K562 (cell line): ENCODE measurements around the gene BAK1. TPM values are rescaled to one million over a fixed set of nuclear protein-coding genes. Genes with fewer than 3 reads are reported as not detected.

Experiments
- ATAC-seq: fragments of 200-7000 bp; cut with Tn5 transposase; 3 replicates; pipeline ENCODE4 v1.9.1; 2020; ENCODE audit warnings: moderate library complexity
- BruUV-seq: library from RNA; stranded (reverse); fragments of 400-500 nt; replicated peaks from 2 replicates; lab custom pipeline; 2021; lab: Mats Ljungman, UMichigan
- CTCF ChIA-PET: fragments of 300-600 bp; formaldehyde crosslinking; extraction: SDS; loops from one replicate; lab custom pipeline; 2021; ENCODE audit warnings: low intra/inter-chr PET ratio; lab: Yijun Ruan, JAX
- POLR2A ChIA-PET: fragments of 300-600, 350-650 bp; sonication (Branson Sonifier 250); formaldehyde crosslinking; extraction: SDS; loops from one replicate; lab custom pipeline; 2021; ENCODE audit warnings: antibody characterized with exemption, inconsistent platforms; lab: Yijun Ruan, JAX
- DNase-seq, 4 experiments: peaks; one replicate each; pipeline versions ENCODE4 v3.0.0 to v3.0.0-alpha.2; 2011 to 2018; ENCODE audit warnings: low spot score in 3 of 4, mixed read lengths in 3 of 4; ENCODE audit errors: extremely low read depth in 1 of 4
- FAIRE-seq: peaks from 2 replicates; lab custom pipeline; 2011; peaks lifted over from hg19 to GRCh38; lab: Jason Lieb, UNC
- H2AFZ ChIP-seq: 2 replicates; pipeline ENCODE4 v1.6.0; 2011; ENCODE audit warnings: low read depth, low read length, control low read depth, inconsistent platforms
- H3K27ac ChIP-seq: fragments of 200-600 bp; 3 replicates; pipeline ENCODE4 v1.8.0; 2011; ENCODE audit warnings: low read depth, mild to moderate bottlenecking, control low read depth, inconsistent platforms, low read length, moderate library complexity, mixed read lengths; ENCODE audit errors: extremely low read depth
- H3K27me3 ChIP-seq, 2 experiments: fragments of 300-600 bp in 1 of 2; 2 replicates in 1 of 2; 3 replicates in 1 of 2; pipeline versions ENCODE4 v1.6.0 to v1.8.0; 2011; ENCODE audit warnings: inconsistent platforms in 2 of 2, low read length in 2 of 2, mild to moderate bottlenecking in 1 of 2, mixed read lengths in 1 of 2, moderate library complexity in 1 of 2; ENCODE audit not compliant: control insufficient read depth in 2 of 2, insufficient read depth in 2 of 2
- H3K36me3 ChIP-seq: fragments of 300-600 bp; 3 replicates; pipeline ENCODE4 v1.8.0; 2011; ENCODE audit warnings: mild to moderate bottlenecking, low read length, inconsistent platforms; ENCODE audit not compliant: control insufficient read depth, insufficient read depth
- H3K4me1 ChIP-seq, 2 experiments: fragments of 200-600 bp in 1 of 2; replicated peaks in 1 of 2; 2 replicates in 1 of 2; 3 replicates in 1 of 2; pipeline versions ENCODE4 v1.5.1 to v1.8.0; 2011; ENCODE audit warnings: inconsistent platforms in 2 of 2, low read length in 2 of 2, mild to moderate bottlenecking in 1 of 2, mixed read lengths in 1 of 2, moderate library complexity in 1 of 2; ENCODE audit not compliant: control insufficient read depth in 2 of 2, insufficient read depth in 2 of 2
- H3K4me2 ChIP-seq: 2 replicates; pipeline ENCODE4 v1.6.1; 2011; ENCODE audit warnings: low read length, control low read depth, inconsistent platforms, mixed read lengths; ENCODE audit not compliant: insufficient read depth
- H3K4me3 ChIP-seq: fragments of 200-600 bp; sonication (generic), shearing (Covaris generic); 2 replicates; pipeline ENCODE4 v1.5.1; 2016; ENCODE audit warnings: control low read depth, inconsistent platforms
- H3K79me2 ChIP-seq: fragments of 200-600 bp; 3 replicates; pipeline ENCODE4 v1.8.0; 2011; ENCODE audit warnings: low read length, inconsistent platforms; ENCODE audit not compliant: control insufficient read depth, insufficient read depth
- H3K9ac ChIP-seq, 2 experiments: 2 replicates each; pipeline versions ENCODE4 v1.6.0 to v1.6.1; 2011; ENCODE audit warnings: low read depth in 2 of 2, low read length in 2 of 2, control low read depth in 1 of 2, inconsistent platforms in 1 of 2, mild to moderate bottlenecking in 1 of 2, mixed read lengths in 1 of 2; ENCODE audit not compliant: insufficient read depth in 1 of 2
- H3K9me1 ChIP-seq: one replicate; pipeline ENCODE4 v1.6.0; 2011; ENCODE audit warnings: inconsistent platforms, mild to moderate bottlenecking, low read length, moderate library complexity; ENCODE audit not compliant: control insufficient read depth, insufficient read depth
- H3K9me3 ChIP-seq: replicated peaks from 2 replicates; pipeline ENCODE4 v1.5.1; 2011; ENCODE audit warnings: low read depth, low read length, inconsistent platforms; ENCODE audit not compliant: control insufficient read depth, insufficient read depth
- H4K20me1 ChIP-seq: replicated peaks from 2 replicates; pipeline ENCODE4 v1.6.1; 2011; ENCODE audit warnings: low read length, inconsistent platforms, mixed read lengths; ENCODE audit not compliant: control insufficient read depth, insufficient read depth
- HOXB6 ChIP-seq: fragments of 250-450 bp; sonication (Bioruptor Pico); IDR thresholded peaks from 2 replicates; pipeline ENCODE4 v1.5.1; 2022; ENCODE audit warnings: mild to moderate bottlenecking, borderline replicate concordance
- ILF3 ChIP-seq: fragments of 450-650 bp; IDR thresholded peaks from 2 replicates; pipeline ENCODE4 v1.6.1; 2018; ENCODE audit warnings: antibody characterized with exemption, mild to moderate bottlenecking, moderate library complexity, borderline replicate concordance
- MCM7 ChIP-seq, 2 experiments: fragments of 450-650 bp; IDR thresholded peaks; 2 replicates each; pipeline ENCODE4 v1.6.1; 2016 to 2018
- NONO ChIP-seq, 2 experiments: fragments of 200-400 bp in 1 of 2; fragments of 450-650 bp in 1 of 2; formaldehyde crosslinking in 1 of 2; IDR thresholded peaks; 2 replicates each; pipeline ENCODE4 v1.6.1; 2017; ENCODE audit warnings: low read depth in 2 of 2, mild to moderate bottlenecking in 2 of 2, moderate library complexity in 2 of 2, low read length in 1 of 2
- NR2C2 ChIP-seq, 2 experiments: fragments of 200-800 bp in 1 of 2; sonication (Bioruptor generic) in 1 of 2; sonication (generic) in 1 of 2; formaldehyde crosslinking in 1 of 2; IDR thresholded peaks; 2 replicates each; pipeline versions ENCODE4 v1.6.1 to v1.8.0; 2016 to 2022; ENCODE audit warnings: mild to moderate bottlenecking in 1 of 2, missing compliant biosample characterization in 1 of 2, missing genetic modification characterization in 1 of 2, missing genetic modification reagents in 1 of 2
- PHF20 ChIP-seq: fragments of 450-650 bp; IDR thresholded peaks from 2 replicates; pipeline ENCODE4 v1.6.1; 2018; ENCODE audit not compliant: partially characterized antibody
- RCOR1 ChIP-seq, 2 experiments: IDR thresholded peaks; 2 replicates each; pipeline ENCODE4 v1.6.1; 2012; ENCODE audit warnings: low read depth in 2 of 2, low read length in 2 of 2, borderline replicate concordance in 1 of 2, improper control_type of control experiment in 1 of 2
- STAG1 ChIP-seq: sonication (generic); formaldehyde crosslinking; IDR thresholded peaks from 2 replicates; pipeline ENCODE4 v1.5.0; 2020; ENCODE audit warnings: missing genetic modification reagents, borderline replicate concordance
- ZNF197 ChIP-seq: fragments of 200-800 bp; sonication (Bioruptor generic); IDR thresholded peaks from 2 replicates; pipeline ENCODE4 v1.6.1; 2016; ENCODE audit warnings: low read depth, missing genetic modification characterization, missing compliant biosample characterization
- WGBS: fragments of 100-300 bp; shearing (Covaris generic); methylation state at CpG from one replicate; pipeline ENCODE4 v1.1.6; 2016; ENCODE audit warnings: low coverage, mixed read lengths; ENCODE audit not compliant: insufficient coverage; ENCODE audit errors: missing lambda C conversion rate; 5-methylcytosine and 5-hydroxymethylcytosine counted together
- in situ Hi-C: fragments of 300-500 bp; cut with MboI; formaldehyde crosslinking; loops from 4 replicates; pipeline ENCODE4 v1.15.0; 2018; ENCODE audit warnings: inconsistent platforms, mixed read lengths
- intact Hi-C: fragments of 100-400 bp; cut with micrococcal nuclease; formaldehyde crosslinking; loops from 2 replicates; pipeline ENCODE4 v1.14.2; 2022
- polyA plus RNA-seq, 8 experiments: library from polyadenylated mRNA; depleted of rRNA in 4 of 8; stranded (reverse) in 5 of 8; unstranded in 3 of 8; fragments of >200 nt; fragmentation: Nextera tagmentation in 2 of 8; fragmentation: Illumina TruSeq in 1 of 8; extraction: Ambion mirVana in 2 of 8; extraction: Trizol in 1 of 8; gene quantifications; 2 replicates each; pipeline versions ENCODE4 v1.2.1 to v1.2.3, GENCODE V29; 2011 to 2014; ENCODE audit warnings: inconsistent platforms in 1 of 8, missing spikeins in 1 of 8
- total RNA-seq, 7 experiments: library from RNA; depleted of rRNA in 6 of 7; stranded (reverse); fragments of >200 nt in 6 of 7; fragmentation: Illumina TruSeq in 2 of 7; extraction: Trizol in 2 of 7; gene quantifications; 2 replicates each; pipeline versions ENCODE4 v1.2.1 to v1.2.3, GENCODE V29; 2011 to 2021; ENCODE audit warnings: low replicate concordance in 1 of 7
- TF ChIP-seq, protein P1 (sequence below), 2 experiments: fragments of 450-650 bp; IDR thresholded peaks; 2 replicates each; pipeline ENCODE4 v1.6.1; 2016; ENCODE audit warnings: mild to moderate bottlenecking in 2 of 2, borderline replicate concordance in 1 of 2, low read depth in 1 of 2, moderate library complexity in 1 of 2
- TF ChIP-seq, protein P2 (sequence below): fragments of 250-450 bp; sonication (Bioruptor Pico); IDR thresholded peaks from 2 replicates; pipeline ENCODE4 v1.4.0; 2020

Gene BAK1
- total and polyA plus RNA-seq, 9 of the 15 experiments (the other 6 are each of a cell fraction or from before 2014, with no cell fraction given), result 5.4 to 30.7 (median 18.9) TPM

DNA sequence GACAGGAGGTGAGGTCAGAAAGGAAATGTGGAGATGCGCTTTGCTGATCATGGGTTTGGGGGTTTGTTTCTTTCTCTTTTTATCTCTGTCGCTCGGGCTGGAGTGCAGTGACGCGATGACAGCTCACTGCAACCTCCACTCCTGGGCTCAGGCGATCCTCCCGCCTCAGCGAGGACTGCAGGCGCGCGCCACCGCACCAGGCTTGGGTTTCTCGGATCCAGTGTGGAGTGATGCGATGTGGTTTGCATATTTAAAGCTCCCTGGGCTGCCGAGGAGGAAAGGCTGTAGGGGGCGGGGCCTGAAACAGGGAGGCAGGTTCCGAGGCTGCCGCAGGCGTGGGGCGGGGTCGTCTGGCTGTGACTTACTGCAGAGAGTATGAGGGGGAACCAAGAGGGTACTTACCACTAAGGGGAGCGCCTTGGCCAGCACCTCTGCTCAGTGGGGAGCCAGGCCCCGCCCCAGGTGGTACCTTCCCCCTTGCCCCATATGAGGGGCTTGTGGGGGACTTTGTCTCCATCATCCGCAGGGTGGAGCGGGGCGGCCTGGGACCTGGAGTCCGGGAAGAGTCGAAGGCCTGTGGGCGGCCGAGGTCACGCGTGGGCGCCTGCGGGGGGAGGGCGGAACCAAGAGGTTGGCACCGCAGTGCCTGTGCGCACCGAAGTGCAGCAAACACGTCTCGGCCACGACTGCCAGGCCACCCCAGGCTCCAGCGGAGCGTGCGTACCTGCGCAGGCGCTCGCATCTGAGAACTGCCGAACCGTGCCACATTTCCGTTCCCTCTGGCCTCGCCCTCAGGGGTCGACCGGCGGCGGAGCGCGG, 12.7 kb upstream of the BAK1 start:
- FAIRE-seq (no peak), ATAC-seq (no peak; the same call in 2 of the 3 replicates), DNase-seq (peak in 2 of 4 experiments; percentile 57 to 58)
- no peaks in the 10 kb centered on the region for H3K36me3 ChIP-seq
- intact Hi-C loops (no loop called here), in situ Hi-C loops (no loop called here)
- peaks cover 15 to 32% of the 10 kb centered on the region in 2 experiments for H3K4me1 ChIP-seq
- CTCF ChIA-PET, result no interaction called here
- no peak overlapping the region for H3K4me3 ChIP-seq
- peaks cover 0 to 1% of the 10 kb centered on the region in 2 experiments; a peak in 2 of 5 replicates for H3K27me3 ChIP-seq
- H3K9ac ChIP-seq, result peak overlapping the region in 1 of 2 experiments; percentile 49; a peak in 1 of 4 replicates
- no peaks in the 10 kb centered on the region for H4K20me1 ChIP-seq
- no peaks in the 10 kb centered on the region for H3K79me2 ChIP-seq
- no peaks in the 10 kb centered on the region for H3K9me3 ChIP-seq
- BruUV-seq, result no TSS peak
- POLR2A ChIA-PET, result interaction anchor here (0.7 to 1.6 kb wide), 3 partner anchors 8 to 186 kb away, joined by 3 read pairs; no protein-coding TSS in a partner anchor
- peaks cover 2% of the 10 kb centered on the region for H3K9me1 ChIP-seq
- 60% methylated on average over 54 of the region's 57 CpGs for WGBS
- H2AFZ ChIP-seq, result peak overlapping the region; percentile 19; the same call in 1 of the 2 replicates
- no peak overlapping the region for H3K4me2 ChIP-seq
- no peak overlapping the region for H3K27ac ChIP-seq
- TF ChIP-seq STAG1 (CRISPR knock-in tag) (no peak), ILF3 (no peak), NONO (IDR thresholded peaks at IDR 0.05; ENCODE audit: low read depth in 2 of 2, low read length in 1 of 2) (no peak), ZNF197 (CRISPR knock-in tag) (no peak), MCM7 (IDR thresholded peaks at IDR 0.05) (no peak), HOXB6 (no peak), RCOR1 (IDR thresholded peaks at IDR 0.05; ENCODE audit: borderline replicate concordance in 1 of 2, low read depth in 2 of 2, low read length in 2 of 2) (no peak; a peak in 1 of 4 replicates), NR2C2 (CRISPR knock-in tag; IDR thresholded peaks at IDR 0.05) (no peak), NR2C2 (tag; IDR thresholded peaks at IDR 0.05) (no peak), PHF20 (no peak)
- TF ChIP-seq, protein P1, sequence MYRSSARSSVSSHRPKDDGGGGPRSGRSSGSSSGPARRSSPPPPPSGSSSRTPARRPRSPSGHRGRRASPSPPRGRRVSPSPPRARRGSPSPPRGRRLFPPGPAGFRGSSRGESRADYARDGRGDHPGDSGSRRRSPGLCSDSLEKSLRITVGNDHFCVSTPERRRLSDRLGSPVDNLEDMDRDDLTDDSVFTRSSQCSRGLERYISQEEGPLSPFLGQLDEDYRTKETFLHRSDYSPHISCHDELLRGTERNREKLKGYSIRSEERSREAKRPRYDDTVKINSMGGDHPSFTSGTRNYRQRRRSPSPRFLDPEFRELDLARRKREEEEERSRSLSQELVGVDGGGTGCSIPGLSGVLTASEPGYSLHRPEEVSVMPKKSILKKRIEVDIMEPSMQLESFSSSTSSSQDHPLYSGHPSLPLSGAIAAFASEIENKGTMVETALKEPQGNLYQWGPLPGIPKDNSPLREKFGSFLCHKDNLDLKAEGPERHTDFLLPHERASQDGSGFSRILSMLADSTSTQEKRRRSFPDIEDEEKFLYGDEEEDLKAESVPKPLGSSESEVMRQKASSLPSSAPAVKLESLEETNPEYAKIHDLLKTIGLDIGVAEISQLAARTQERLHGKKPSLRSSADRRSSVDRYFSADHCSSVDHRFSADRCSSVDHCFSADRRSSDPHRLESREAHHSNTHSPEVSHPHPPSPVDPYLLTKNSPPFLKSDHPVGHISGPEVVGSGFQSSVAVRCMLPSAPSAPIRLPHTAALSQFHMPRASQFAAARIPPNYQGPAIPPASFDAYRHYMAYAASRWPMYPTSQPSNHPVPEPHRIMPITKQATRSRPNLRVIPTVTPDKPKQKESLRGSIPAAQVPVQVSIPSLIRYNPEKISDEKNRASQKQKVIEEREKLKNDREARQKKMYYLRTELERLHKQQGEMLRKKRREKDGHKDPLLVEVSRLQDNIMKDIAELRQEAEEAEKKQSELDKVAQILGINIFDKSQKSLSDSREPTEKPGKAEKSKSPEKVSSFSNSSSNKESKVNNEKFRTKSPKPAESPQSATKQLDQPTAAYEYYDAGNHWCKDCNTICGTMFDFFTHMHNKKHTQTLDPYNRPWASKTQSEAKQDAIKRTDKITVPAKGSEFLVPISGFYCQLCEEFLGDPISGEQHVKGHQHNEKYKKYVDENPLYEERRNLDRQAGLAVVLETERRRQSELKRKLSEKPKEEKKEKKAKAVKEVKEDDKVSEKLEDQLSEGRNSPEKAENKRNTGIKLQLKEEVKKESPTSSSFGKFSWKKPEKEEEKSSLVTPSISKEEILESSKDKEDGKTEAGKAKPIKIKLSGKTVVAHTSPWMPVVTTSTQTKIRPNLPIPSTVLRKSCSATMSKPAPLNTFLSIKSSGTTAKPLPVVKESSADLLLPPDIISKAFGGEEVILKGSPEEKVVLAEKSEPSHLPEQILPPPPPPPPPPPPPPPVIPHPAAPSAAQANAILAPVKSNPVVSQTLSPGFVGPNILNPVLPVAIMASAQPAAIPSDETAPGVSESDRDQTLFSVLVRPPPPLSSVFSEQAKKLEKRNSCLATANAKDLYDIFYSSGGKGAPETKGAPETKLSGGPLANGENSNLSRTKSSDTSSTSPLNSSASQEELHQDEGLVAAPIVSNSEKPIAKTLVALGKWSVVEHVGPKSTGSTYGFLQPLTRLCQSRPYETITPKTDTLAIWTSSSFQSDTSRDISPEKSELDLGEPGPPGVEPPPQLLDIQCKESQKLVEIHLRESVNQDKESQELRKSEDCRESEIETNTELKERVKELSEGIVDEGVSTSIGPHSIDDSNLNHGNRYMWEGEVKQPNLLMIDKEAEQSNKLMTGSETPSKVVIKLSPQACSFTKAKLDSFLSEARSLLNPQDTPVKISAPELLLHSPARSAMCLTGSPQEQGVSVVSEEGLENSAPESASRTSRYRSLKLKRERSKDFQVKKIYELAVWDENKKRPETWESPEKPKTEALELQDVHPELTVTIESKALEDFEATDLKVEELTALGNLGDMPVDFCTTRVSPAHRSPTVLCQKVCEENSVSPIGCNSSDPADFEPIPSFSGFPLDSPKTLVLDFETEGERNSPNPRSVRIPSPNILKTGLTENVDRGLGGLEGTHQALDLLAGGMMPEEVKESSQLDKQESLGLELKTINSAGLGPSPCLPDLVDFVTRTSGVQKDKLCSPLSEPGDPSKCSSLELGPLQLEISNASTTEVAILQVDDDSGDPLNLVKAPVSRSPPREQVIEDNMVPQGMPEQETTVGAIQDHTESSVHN (IDR thresholded peaks at IDR 0.05; ENCODE audit: borderline replicate concordance in 1 of 2, low read depth in 1 of 2), result no peak
- TF ChIP-seq, protein P2, sequence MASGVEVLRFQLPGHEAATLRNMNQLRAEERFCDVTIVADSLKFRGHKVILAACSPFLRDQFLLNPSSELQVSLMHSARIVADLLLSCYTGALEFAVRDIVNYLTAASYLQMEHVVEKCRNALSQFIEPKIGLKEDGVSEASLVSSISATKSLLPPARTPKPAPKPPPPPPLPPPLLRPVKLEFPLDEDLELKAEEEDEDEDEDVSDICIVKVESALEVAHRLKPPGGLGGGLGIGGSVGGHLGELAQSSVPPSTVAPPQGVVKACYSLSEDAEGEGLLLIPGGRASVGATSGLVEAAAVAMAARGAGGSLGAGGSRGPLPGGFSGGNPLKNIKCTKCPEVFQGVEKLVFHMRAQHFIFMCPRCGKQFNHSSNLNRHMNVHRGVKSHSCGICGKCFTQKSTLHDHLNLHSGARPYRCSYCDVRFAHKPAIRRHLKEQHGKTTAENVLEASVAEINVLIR (CRISPR knock-in tag), result no peak
